DMS53 (cell line): ENCODE data around the gene CRIP1.

Experiments used
- DNase-seq: peaks from one replicate; lab custom pipeline; 2025; lab: John Stamatoyannopoulos, UW

CRIP1 gene

DNA sequence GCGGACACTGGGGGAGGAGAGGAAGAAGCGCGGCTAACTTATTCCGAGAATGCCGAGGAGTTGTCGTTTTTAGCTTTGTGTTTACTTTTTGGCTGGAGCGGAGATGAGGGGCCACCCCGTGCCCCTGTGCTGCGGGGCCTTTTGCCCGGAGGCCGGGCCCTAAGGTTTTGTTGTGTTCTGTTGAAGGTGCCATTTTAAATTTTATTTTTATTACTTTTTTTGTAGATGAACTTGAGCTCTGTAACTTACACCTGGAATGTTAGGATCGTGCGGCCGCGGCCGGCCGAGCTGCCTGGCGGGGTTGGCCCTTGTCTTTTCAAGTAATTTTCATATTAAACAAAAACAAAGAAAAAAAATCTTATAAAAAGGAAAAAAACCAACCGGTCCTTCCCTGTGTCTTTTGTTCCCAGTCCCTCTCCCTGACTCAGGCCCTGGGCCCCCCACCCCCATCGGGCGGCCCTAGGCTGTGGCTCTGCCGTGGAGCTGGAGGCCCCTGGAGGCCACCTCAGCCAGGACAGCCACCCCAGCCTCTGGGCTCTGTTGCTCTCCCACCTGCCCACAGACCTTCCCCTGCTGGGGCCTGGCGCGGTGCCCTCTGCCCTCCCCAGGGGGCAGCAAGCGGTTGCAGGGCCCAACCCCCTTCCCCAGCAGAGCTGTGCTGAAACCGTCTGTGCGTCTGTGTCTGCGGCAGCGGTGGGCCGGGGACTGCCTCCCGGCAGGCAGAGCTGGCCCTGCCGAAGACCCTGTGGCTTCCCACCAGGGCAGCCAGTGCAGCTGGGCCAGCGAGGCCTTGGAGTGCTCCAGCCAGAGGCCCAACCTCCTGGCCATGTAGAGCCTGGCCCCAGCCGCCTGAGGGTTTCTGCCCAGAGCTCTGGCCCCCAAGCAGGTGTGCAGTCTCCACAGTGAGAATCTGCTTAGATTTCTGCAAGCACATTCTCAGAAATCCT lies 16.1 kb upstream of the CRIP1 start:
- DNase-seq, result peak; percentile 19

DNA sequence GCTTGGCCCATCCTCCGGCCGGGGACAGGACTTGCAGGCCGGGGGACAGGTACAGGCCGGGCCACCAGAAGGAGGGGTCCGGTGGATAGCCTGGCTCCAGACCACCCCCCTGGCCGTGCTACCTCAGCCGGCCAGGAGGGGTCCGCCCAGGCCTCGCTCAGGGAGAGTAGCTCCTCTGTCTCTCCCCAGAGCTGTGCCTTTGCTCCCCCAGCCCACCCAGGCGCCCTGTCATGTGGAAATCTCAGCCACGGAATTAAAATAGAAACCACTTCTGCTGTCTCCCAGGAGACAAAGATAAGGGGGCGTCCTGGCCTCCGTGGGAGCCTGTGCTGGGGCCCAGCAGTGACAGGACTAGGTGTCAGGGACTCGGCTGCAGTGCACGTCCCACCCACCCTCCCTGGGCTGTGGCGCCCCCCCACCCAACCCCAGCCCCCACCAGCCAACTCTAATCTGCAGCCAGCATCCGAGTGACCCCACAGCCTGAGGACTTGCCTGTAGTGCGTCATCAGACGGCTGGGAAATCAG lies 15.3 kb upstream of the CRIP1 start:
- DNase-seq, result no peak

DNA sequence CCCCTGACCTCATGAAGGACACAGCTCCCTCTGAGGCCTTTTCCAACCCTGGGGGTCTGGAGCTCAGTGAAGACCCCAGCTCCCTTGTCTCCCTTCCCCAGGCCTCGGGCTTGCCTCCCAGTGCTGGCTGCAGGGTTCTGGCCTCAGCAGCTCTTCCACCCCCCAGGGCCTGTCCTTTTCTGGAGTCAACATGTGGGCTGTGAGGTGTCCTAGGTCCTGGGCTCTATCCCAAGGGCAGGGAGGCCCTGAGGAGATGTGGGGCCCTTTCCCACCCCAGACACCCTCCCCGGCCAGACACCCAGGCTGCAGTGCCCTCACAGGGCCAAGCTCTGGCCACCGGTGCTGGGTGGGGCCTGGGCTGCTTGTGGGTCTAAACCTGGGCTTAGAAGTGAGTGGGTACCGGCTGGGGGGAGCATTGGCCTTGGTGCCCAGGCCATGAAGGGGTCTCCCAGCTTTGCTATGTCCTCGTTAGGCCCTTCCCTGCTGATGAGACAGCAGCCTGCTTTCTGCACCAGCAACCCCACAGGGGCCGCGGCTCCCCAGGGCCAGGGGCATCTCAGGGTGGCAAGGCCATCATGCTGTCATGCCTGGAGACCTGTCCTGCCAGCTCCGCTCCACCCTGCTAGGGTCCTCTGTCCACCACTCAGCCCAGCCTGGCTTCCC lies 14.7 kb upstream of the CRIP1 start:
- DNase-seq, result no peak

GRCh38 chr14:105472486-105472991 lies 14.1 kb upstream of the CRIP1 start:
- no peak for DNase-seq

DNA sequence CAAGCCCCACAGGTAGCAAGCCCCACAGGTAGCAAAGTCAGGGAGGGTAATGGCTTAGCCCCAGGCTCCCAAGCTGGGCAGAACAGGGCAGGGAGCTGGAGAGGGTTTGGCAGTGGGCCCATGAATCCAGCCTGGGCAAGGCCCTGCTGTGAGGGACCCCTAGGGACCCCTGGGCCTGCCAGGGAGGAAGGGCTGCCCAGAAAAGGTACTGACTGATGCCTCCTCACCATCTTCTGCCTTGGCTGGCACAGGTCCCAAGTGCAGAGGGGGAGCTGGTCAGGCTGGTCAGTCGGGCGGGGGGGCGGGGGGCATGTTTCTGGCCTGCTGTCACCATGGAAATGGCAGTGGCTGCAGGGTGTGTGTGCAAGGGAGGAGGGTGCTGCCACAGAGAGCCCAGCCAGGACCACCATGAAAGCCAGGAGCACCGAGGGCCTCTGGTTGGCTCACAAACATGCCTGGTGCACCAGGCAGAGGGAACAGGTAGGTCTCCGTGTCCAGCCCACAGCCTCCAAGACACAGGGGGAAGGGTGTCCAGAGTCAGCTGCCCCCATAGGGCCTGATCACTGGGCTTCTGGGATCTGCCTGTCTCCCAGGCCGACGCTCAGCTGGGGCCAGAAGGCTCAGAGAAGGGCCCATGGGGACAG lies 13.5 kb upstream of the CRIP1 start:
- DNase-seq, result peak; percentile 56

GRCh38 chr14:105473677-105474482 lies 12.8 kb upstream of the CRIP1 start:
- DNase-seq, result peak; percentile 93

- DNase-seq, result peak; percentile 76
These were observed 12.0 kb upstream of the CRIP1 start, which contains the start of gene CRIP2 for GRCh38 chr14:105474483-105475268. Gene CRIP2 (plus strand): TSS chr14:105474821. CDS start chr14:105474863, 42 bp downstream.

DNA sequence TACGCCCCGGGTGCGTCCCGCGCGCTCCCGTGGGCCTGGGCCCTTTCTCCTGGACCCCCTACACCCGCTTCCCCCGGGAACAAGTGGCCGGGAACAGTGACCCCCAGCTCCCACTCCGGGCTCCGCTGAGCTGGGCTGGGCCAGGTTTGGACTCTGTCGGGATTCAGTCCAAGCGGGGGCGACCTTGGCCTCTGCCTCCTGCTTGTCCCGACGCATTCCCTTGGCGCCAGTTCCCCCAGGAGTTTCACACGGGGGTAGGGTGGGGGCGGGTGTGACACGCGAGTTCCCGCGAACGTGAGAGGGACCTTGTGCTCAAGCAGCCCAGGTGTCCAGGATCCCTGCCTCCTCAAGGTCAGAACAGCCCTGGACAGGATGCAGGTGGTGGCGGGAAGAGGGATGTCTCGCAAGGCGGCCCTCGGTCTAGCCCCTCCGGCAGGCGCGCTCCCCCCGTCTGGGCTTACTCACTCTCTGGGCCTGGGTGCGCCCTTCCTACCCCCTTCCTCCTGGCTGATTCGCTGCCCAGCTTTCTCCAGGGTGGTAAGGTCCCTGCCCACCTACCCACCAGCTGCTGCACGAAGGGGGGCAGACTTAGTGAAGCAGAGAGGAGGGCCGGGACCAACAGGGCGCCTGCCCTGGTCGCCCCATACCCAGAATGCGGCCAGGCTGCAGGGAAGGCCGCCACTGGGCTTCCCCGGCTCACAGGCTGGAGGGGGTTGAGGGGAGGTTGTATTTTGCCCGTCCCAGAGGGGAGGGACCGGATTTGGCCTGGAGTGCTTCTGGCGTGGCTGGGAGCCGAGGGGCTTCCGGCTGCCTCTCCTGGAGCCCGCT lies 11.2 kb upstream of the CRIP1 start:
- peak; percentile 35 for DNase-seq

DNA sequence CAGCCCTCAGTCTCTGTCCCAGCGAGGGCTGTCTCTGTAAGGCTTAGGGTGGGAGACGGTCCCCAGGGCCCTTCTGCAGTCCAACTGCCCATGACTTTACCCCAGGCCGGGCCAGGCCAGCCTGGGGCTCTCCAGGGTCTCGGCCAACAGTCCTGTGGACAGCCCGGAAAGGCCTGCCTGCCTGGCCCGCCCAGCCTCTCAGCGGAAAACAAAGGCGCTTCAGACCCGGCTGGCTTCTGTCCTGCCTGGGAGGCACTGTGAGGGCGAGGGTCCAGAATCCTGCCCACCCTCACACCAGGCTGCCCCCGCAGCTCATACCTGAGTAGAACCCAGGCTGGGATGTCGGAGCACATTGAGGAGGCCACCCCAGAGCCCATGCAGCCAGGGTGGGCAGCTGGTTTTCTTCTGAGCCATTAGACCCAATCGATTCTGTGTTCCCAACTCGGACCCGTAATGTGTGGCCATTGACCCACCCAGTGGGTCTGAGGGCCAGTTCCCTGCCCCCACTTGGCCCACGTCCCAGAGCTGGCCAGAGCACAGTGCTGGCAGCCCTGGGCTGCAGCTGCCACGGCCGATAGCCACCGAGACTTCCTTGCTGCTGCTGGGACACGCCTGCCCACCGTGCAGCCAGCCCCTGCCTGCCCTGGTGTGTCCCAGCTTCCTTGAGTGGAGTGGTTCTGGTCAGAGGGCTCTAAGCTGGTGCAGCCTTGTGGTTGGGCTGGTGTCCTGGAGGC lies 10.4 kb upstream of the CRIP1 start:
- DNase-seq, result peak; percentile 18

DNA sequence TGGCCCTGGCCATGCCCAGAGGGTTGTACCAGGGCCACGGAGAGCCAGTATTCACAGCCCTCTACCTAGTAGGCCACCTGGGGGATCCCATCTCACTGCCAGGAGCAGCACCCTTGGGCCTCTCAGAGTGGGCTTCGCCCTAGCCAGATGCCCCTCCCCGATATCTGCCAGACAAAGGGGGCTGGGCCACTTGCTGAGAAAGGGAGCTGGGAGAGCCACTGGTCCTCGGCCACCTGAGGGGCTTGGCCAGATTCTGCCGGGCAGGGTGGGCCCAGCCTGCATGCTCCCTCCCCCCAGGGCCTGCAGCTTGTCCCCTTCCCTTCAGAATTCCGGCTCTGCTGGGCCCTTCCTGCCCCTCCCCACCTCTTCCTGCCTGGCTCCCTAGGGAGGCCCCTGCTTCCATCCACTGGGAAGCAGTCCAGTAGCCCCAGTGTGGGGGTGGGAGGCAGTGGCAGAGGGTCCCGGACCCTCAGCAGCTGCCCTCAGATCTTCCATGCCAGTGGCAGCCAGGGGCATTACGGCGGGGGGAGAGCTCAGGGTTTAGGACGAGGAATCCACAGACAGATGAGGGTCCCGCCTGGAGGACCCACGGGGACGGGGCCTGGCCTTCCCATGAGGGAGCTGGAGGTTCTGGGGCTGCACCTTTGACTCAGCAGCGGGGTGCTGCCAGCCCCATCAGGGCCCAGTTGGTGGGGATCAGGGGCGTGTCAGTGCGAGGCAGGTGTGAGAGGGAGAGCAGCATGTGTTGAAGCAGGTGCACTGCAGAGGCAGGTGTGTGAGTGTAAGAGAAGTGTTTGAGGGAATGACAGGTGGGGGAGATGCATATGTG lies 9.6 kb upstream of the CRIP1 start:
- DNase-seq, result no peak

GRCh38 chr14:105477660-105478397 lies 8.9 kb upstream of the CRIP1 start:
- DNase-seq, result peak; percentile 45

- DNase-seq, result no peak
These were observed 8.1 kb upstream of the CRIP1 start for GRCh38 chr14:105478398-105479251.

DNA sequence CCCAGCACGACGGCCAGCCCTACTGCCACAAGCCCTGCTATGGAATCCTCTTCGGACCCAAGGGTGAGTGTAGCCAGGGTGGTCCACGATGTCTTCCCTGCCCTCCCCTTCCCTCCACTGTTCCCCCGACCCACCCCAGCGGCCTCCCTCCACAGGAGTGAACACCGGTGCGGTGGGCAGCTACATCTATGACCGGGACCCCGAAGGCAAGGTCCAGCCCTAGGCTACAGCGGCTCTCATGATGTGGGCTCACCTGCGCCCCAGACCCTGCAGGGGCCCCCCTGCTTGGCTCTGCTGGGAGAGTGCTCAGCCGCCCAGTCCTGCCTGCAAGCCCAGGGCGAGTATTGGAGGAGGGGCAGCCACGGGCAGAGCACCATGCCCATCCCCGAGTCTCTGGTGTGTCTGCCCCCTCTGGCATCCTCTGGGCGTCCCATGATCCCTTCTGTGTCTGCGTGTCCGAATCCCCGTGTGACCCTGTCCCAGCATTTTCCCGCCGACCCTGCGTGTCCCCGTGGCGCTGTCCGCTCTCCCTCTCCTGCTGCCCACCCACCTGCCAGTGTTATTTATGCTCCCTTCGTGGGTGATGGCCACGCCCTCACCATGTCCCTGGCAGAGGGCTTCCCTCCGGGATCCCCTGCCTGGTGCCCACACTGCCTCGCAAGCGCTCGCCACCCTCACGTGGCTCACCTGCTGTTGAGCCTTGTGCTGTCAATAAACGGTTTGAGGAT lies 7.1 kb upstream of the CRIP1 start:
- peak; percentile 46 for DNase-seq

GRCh38 chr14:105480199-105480746 lies 6.4 kb upstream of the CRIP1 start:
- no peak for DNase-seq
